GM23248 (cell line): ENCODE data around the gene STX2. TPM values are rescaled to one million over a fixed set of nuclear protein-coding genes. Genes with fewer than 3 reads are reported as not detected.
A peak's percentile ranks its signal among the peaks of the same experiment; 100 is the strongest.

Source experiments
- DNase-seq: peaks from one replicate; pipeline ENCODE4 v3.0.0-alpha.2; 2015
- H2AFZ ChIP-seq: fragments of 200-600 bp; sonication (generic); 2 replicates; pipeline ENCODE4 v1.6.1; 2016; ENCODE audit warnings: antibody characterized with exemption
- H3F3A ChIP-seq: fragments of 200-600 bp; sonication (generic); 2 replicates; pipeline ENCODE4 v1.6.1; 2016; ENCODE audit warnings: mild to moderate bottlenecking, antibody characterized with exemption, mixed run types; ENCODE audit not compliant: insufficient read depth
- H3K27ac ChIP-seq: fragments of 200-600 bp; sonication (generic); 2 replicates; pipeline ENCODE4 v1.5.1; 2016; ENCODE audit warnings: mild to moderate bottlenecking
- H3K27me3 ChIP-seq: fragments of 200-600 bp; sonication (generic); replicated peaks from 2 replicates; pipeline ENCODE4 v1.6.1; 2016; ENCODE audit warnings: mild to moderate bottlenecking; ENCODE audit not compliant: insufficient read depth
- H3K36me3 ChIP-seq: fragments of 200-600 bp; sonication (generic); 2 replicates; pipeline ENCODE4 v1.6.1; 2016; ENCODE audit warnings: low read depth, mild to moderate bottlenecking
- H3K4me1 ChIP-seq: fragments of 200-600 bp; sonication (generic); 2 replicates; pipeline ENCODE4 v1.6.1; 2016; ENCODE audit warnings: mild to moderate bottlenecking; ENCODE audit not compliant: insufficient read depth
- H3K4me2 ChIP-seq: fragments of 200-600 bp; sonication (generic); one replicate; pipeline ENCODE4 v1.6.1; 2016; ENCODE audit warnings: mild to moderate bottlenecking; ENCODE audit not compliant: unreplicated experiment
- H3K4me3 ChIP-seq: fragments of 200-600 bp; sonication (generic); 2 replicates; pipeline ENCODE4 v1.5.1; 2016; ENCODE audit warnings: mild to moderate bottlenecking
- H3K79me2 ChIP-seq: fragments of 200-600 bp; sonication (generic); 2 replicates; pipeline ENCODE4 v1.6.1; 2016; ENCODE audit warnings: mild to moderate bottlenecking; ENCODE audit not compliant: insufficient read depth
- H3K9ac ChIP-seq: fragments of 200-600 bp; sonication (generic); 2 replicates; pipeline ENCODE4 v1.6.1; 2016; ENCODE audit warnings: mild to moderate bottlenecking
- H3K9me2 ChIP-seq: fragments of 200-600 bp; sonication (generic); 2 replicates; pipeline ENCODE4 v1.6.1; 2016; ENCODE audit warnings: mixed run types, mild to moderate bottlenecking, moderate library complexity; ENCODE audit not compliant: insufficient read depth
- H3K9me3 ChIP-seq: fragments of 200-600 bp; sonication (generic); one replicate; pipeline ENCODE4 v1.6.1; 2017; ENCODE audit warnings: low read depth
- H4K20me1 ChIP-seq: fragments of 200-600 bp; sonication (generic); 2 replicates; pipeline ENCODE4 v1.6.0; 2016; ENCODE audit not compliant: insufficient read depth
- EZH2 ChIP-seq: fragments of 200-600 bp; sonication (generic); IDR thresholded peaks from 2 replicates; pipeline ENCODE4 v1.6.1; 2018; ENCODE audit warnings: antibody characterized with exemption, mild to moderate bottlenecking; ENCODE audit not compliant: insufficient read depth, poor library complexity, severe bottlenecking
- EZH2phosphoT487 ChIP-seq: fragments of 200-600 bp; sonication (generic); IDR thresholded peaks from 2 replicates; pipeline ENCODE4 v1.6.1; 2018; ENCODE audit warnings: antibody characterized with exemption, moderate library complexity, mild to moderate bottlenecking, low read depth; ENCODE audit not compliant: insufficient read depth
- WGBS, 2 experiments: methylation state at CpG; one replicate each; pipeline ENCODE4 v1.1.6; 2015 to 2017; ENCODE audit warnings: low lambda C conversion rate in 2 of 2, low coverage in 1 of 2; ENCODE audit errors: missing lambda C conversion rate in 2 of 2; 5-methylcytosine and 5-hydroxymethylcytosine counted together
- in situ Hi-C: fragments of 300-500 bp; cut with MboI; formaldehyde crosslinking; loops from 2 replicates; pipeline ENCODE4 v1.15.0; 2020
- polyA plus RNA-seq: library from polyadenylated mRNA; unstranded; fragments of >200 nt; fragmentation: Nextera tagmentation; extraction: Ambion mirVana; gene quantifications from 2 replicates; pipeline ENCODE4 v1.2.1, GENCODE V29; 2016
- total RNA-seq: library from RNA; depleted of rRNA; stranded (reverse); fragments of >200 nt; shearing (Covaris generic); gene quantifications from 2 replicates; pipeline ENCODE4 v1.2.3, GENCODE V29; 2014

The STX2 gene
- total and polyA plus RNA-seq, 2 experiments from 2014 or later: 30.1 to 45.5 TPM

DNA sequence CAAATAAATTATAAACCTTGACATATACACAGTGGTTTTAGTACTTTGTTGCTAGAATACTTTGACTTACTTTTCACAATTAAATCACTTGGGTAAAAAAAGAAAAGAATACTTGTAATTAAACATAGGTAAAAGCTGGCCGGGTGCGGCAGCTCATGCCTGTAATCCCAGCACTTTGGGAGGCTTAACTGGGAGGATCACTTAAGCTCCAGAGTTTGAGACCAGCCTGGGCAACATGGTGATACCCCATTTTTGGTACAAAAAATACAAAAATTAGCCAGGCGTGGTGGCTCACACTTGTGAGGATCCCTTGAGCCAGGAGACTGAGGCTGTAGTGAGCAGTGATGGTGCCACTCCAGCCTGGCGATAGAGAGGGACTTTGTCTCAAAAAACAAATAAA is 7.8 kb downstream of the STX2 start:
- Histone ChIP-seq H3K9me2 (no peaks in the 10 kb centered on the region), H4K20me1 (no peaks in the 10 kb centered on the region), H3K27me3 (no peaks in the 10 kb centered on the region), H3K4me2 (no peak overlapping the region), H3K9me3 (no peaks in the 10 kb centered on the region), H3K4me1 (peaks cover 16% of the 10 kb centered on the region), H3F3A (0 out of 2 replicates have a peak, but pooled peaks cover 5% of the 10 kb centered on the region), H3K9ac (no peak overlapping the region), H3K27ac (no peak overlapping the region), H2AFZ (no peak overlapping the region), H3K79me2 (peaks cover 88% of the 10 kb centered on the region), H3K36me3 (no peaks in the 10 kb centered on the region), H3K4me3 (no peak overlapping the region)
- WGBS, 2 experiments: 88 to 89% methylated on average over 4 of the region's 4 CpGs
- no peak for TF ChIP-seq EZH2phosphoT487
- no peak for TF ChIP-seq EZH2
- no peak for DNase-seq
- in situ Hi-C loops: no loop called here

DNA sequence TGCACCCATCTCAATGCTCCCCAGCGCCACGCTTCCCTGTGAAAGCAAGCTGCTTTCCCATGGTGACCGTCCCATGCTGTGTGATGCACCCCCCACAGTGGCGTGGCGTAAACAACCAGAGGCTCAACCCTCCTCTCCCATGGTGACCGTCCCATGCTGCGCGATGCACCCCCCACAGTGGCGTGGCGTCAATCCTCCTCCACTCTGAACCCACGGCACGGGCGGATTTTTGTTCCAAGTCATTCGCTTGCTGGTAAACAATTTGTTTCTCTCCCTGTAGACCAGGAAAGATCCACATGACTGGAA is 8.9 kb downstream of the STX2 start:
- no peak for DNase-seq
- no peak overlapping the region for H2AFZ ChIP-seq
- WGBS, 2 experiments: 87 to 89% methylated on average over 14 of the region's 14 CpGs
- no peaks in the 10 kb centered on the region for H3K9me3 ChIP-seq
- H4K20me1 ChIP-seq: no peaks in the 10 kb centered on the region
- H3K27ac ChIP-seq: no peak overlapping the region
- H3K27me3 ChIP-seq: no peaks in the 10 kb centered on the region
- no peak overlapping the region for H3K4me2 ChIP-seq
- H3K4me3 ChIP-seq: no peak overlapping the region
- H3F3A ChIP-seq: peaks cover 5% of the 10 kb centered on the region; the same call in 1 of the 2 replicates
- no peaks in the 10 kb centered on the region for H3K9me2 ChIP-seq
- H3K36me3 ChIP-seq: no peaks in the 10 kb centered on the region
- peaks cover 87% of the 10 kb centered on the region for H3K79me2 ChIP-seq
- in situ Hi-C loops: no loop called here
- H3K9ac ChIP-seq: no peak overlapping the region
- H3K4me1 ChIP-seq: peaks cover 19% of the 10 kb centered on the region
- TF ChIP-seq EZH2 (no peak), EZH2phosphoT487 (no peak)

DNA sequence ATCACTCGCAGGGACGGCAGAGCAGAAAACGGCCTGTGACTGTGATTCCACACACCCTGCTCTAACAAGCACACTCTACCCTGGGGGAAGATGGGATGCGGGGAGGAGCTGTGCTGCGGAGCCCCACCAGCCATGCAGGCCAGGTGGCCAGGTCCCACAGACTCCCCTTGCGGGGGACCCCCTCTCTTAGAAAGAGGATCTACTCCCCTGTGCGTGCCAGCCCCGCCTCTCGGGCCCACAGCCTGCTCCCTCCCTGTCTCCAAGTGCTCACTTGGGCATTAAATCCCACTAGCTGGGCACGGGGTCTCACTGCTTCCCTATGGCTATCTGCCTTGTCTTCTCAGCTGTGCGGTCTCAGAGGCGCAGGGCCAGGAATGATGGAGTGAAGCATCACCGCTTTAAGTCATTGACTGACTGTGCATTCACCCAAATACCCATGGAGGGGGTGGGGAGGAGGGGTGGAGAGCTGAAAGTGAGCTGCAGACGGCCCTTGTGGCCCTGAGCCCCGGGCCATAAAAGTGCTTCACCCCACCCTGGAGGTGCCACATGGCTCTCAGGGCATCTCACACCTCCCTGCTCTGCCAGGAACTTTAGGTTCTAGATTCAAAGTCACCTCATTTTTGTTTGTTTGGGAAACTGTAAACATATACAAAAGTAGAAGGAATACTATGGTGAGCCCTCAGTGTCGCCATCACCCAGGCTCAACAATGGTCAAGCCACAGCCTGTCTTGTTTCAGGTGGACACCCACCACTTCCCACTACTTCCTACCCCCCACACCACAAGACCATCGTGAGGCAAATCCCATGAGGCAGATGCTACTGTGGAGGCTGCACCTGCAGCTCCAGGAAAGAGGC is 9.4 kb downstream of the STX2 start:
- WGBS, 2 experiments: 40 to 52% methylated on average over 16 to 17 of the region's 17 CpGs
- in situ Hi-C loops: no loop called here
- Histone ChIP-seq H3K27me3 (no peaks in the 10 kb centered on the region), H3K4me2 (no peak overlapping the region), H3K79me2 (peaks cover 87% of the 10 kb centered on the region), H4K20me1 (no peaks in the 10 kb centered on the region), H3K9me3 (no peaks in the 10 kb centered on the region), H3K9ac (no peak overlapping the region), H3K27ac (no peak overlapping the region), H3K4me3 (no peak overlapping the region), H3F3A (peaks cover 5% of the 10 kb centered on the region; the same call in 1 of the 2 replicates), H2AFZ (no peak overlapping the region), H3K9me2 (no peaks in the 10 kb centered on the region), H3K36me3 (no peaks in the 10 kb centered on the region), H3K4me1 (peaks cover 19% of the 10 kb centered on the region)
- peak; percentile 28 for DNase-seq
- TF ChIP-seq EZH2phosphoT487: no peak
- no peak for TF ChIP-seq EZH2

DNA sequence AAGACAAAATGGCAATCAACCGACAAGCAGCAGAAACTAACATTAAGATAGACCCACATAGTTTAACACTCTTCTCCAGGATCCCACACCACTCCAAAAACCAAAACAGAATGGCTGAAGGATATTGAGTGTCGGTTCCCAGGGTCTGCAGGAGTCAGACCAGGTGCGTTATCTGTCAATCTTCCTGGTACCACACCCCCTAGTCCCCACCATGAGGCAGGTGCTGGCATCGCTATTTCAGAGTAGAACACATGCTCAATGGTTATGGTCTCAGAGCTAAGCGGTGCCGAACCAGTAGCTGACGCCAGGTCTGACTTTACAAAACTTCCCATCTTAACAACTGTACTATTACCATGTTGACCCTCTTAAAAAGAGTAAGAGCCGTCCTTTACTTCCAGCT is 10.2 kb downstream of the STX2 start:
- peaks cover 19% of the 10 kb centered on the region for H3K4me1 ChIP-seq
- H3K27ac ChIP-seq: no peak overlapping the region
- peaks cover 87% of the 10 kb centered on the region for H3K79me2 ChIP-seq
- H3K36me3 ChIP-seq: no peaks in the 10 kb centered on the region
- DNase-seq: no peak
- H3K9ac ChIP-seq: no peak overlapping the region
- WGBS, 2 experiments: 83 to 84% methylated on average over 8 of the region's 8 CpGs
- H3K27me3 ChIP-seq: no peaks in the 10 kb centered on the region
- no peak overlapping the region for H3K4me3 ChIP-seq
- H3F3A ChIP-seq: peaks cover 5% of the 10 kb centered on the region; the same call in 1 of the 2 replicates
- in situ Hi-C loops: no loop called here
- H4K20me1 ChIP-seq: no peaks in the 10 kb centered on the region
- H3K9me2 ChIP-seq: no peaks in the 10 kb centered on the region
- no peak overlapping the region for H3K4me2 ChIP-seq
- H2AFZ ChIP-seq: no peak overlapping the region
- TF ChIP-seq EZH2 (no peak), EZH2phosphoT487 (no peak)
- no peaks in the 10 kb centered on the region for H3K9me3 ChIP-seq
